ENCODE data around the gene PCDH1.

Gene PCDH1

GRCh38 chr5:141855265-141856036, 22.8 kb downstream of the PCDH1 start:
- no peaks in the 10 kb centered on the region for H3K27me3 ChIP-seq (ENCODE audit: control insufficient read depth, insufficient read depth, low read length)
- no peak for DNase-seq (ENCODE audit: low read depth, low spot score)
- peaks cover 18% of the 10 kb centered on the region for H3K36me3 ChIP-seq (ENCODE audit: control insufficient read depth, insufficient read depth, low read length)
- no peak overlapping the region for H3K27ac ChIP-seq (ENCODE audit: low read length)
- H3K4me3 ChIP-seq (ENCODE audit: low read length), result no peak overlapping the region
- no CpG with 5 or more reads among the region's 8 CpGs for WGBS (ENCODE audit: insufficient coverage, insufficient read length)
- no peaks in the 10 kb centered on the region for H3K9me3 ChIP-seq (ENCODE audit: control insufficient read depth, insufficient read depth, low read length)
- peaks cover 24% of the 10 kb centered on the region for H3K4me1 ChIP-seq (ENCODE audit: control insufficient read depth, insufficient read depth, low read length)

- 100% methylated on average over 1 of the region's 33 CpGs for WGBS (ENCODE audit: insufficient coverage, insufficient read length)
- Histone ChIP-seq H3K4me1 (ENCODE audit: control insufficient read depth, insufficient read depth, low read length) (peaks cover 24% of the 10 kb centered on the region), H3K9me3 (ENCODE audit: control insufficient read depth, insufficient read depth, low read length) (no peaks in the 10 kb centered on the region), H3K27me3 (ENCODE audit: control insufficient read depth, insufficient read depth, low read length) (no peaks in the 10 kb centered on the region), H3K36me3 (ENCODE audit: control insufficient read depth, insufficient read depth, low read length) (peaks cover 18% of the 10 kb centered on the region), H3K4me3 (ENCODE audit: low read length) (no peak overlapping the region), H3K27ac (ENCODE audit: low read length) (no peak overlapping the region)
- no peak for DNase-seq (ENCODE audit: low read depth, low spot score)
Measured at GRCh38 chr5:141853895-141854626, 24.1 kb downstream of the PCDH1 start.

- peaks cover 18% of the 10 kb centered on the region for H3K36me3 ChIP-seq (ENCODE audit: control insufficient read depth, insufficient read depth, low read length)
Measured at GRCh38 chr5:141852448-141852847, 25.8 kb downstream of the PCDH1 start.

GRCh38 chr5:141851195-141851874, 26.9 kb downstream of the PCDH1 start:
- Histone ChIP-seq H3K9me3 (ENCODE audit: control insufficient read depth, insufficient read depth, low read length) (no peaks in the 10 kb centered on the region), H3K4me3 (ENCODE audit: low read length) (no peak overlapping the region), H3K27ac (ENCODE audit: low read length) (no peak overlapping the region), H3K4me1 (ENCODE audit: control insufficient read depth, insufficient read depth, low read length) (peaks cover 24% of the 10 kb centered on the region), H3K27me3 (ENCODE audit: control insufficient read depth, insufficient read depth, low read length) (no peaks in the 10 kb centered on the region), H3K36me3 (ENCODE audit: control insufficient read depth, insufficient read depth, low read length) (peaks cover 15% of the 10 kb centered on the region)
- no CpG with 5 or more reads among the region's 10 CpGs for WGBS (ENCODE audit: insufficient coverage, insufficient read length)
- no peak for DNase-seq (ENCODE audit: low read depth, low spot score)

More at GRCh38 chr5:141852448-141852847, 25.8 kb downstream of the PCDH1 start:
- Histone ChIP-seq H3K27me3 (ENCODE audit: control insufficient read depth, insufficient read depth, low read length) (no peaks in the 10 kb centered on the region), H3K27ac (ENCODE audit: low read length) (no peak overlapping the region), H3K9me3 (ENCODE audit: control insufficient read depth, insufficient read depth, low read length) (no peaks in the 10 kb centered on the region), H3K4me3 (ENCODE audit: low read length) (no peak overlapping the region), H3K4me1 (ENCODE audit: control insufficient read depth, insufficient read depth, low read length) (peaks cover 26% of the 10 kb centered on the region)
- DNase-seq (ENCODE audit: low read depth, low spot score), result no peak
- WGBS (ENCODE audit: insufficient coverage, insufficient read length), result no CpG with 5 or more reads among the region's 3 CpGs

- no peak overlapping the region for H3K27ac ChIP-seq (ENCODE audit: low read length)
- H3K4me1 ChIP-seq (ENCODE audit: control insufficient read depth, insufficient read depth, low read length), result peaks cover 24% of the 10 kb centered on the region
- H3K27me3 ChIP-seq (ENCODE audit: control insufficient read depth, insufficient read depth, low read length), result no peaks in the 10 kb centered on the region
- DNase-seq (ENCODE audit: low read depth, low spot score), result no peak
- peaks cover 12% of the 10 kb centered on the region for H3K36me3 ChIP-seq (ENCODE audit: control insufficient read depth, insufficient read depth, low read length)
- no CpG with 5 or more reads among the region's 10 CpGs for WGBS (ENCODE audit: insufficient coverage, insufficient read length)
- H3K9me3 ChIP-seq (ENCODE audit: control insufficient read depth, insufficient read depth, low read length), result no peaks in the 10 kb centered on the region
- H3K4me3 ChIP-seq (ENCODE audit: low read length), result no peak overlapping the region
Measured at GRCh38 chr5:141850786-141851185, 27.4 kb downstream of the PCDH1 start.

GRCh38 chr5:141850244-141850768, 27.9 kb downstream of the PCDH1 start:
- Histone ChIP-seq H3K4me3 (ENCODE audit: low read length) (peak overlapping the region; percentile 58; the same call in 1 of the 2 replicates), H3K36me3 (ENCODE audit: control insufficient read depth, insufficient read depth, low read length) (peaks cover 8% of the 10 kb centered on the region), H3K4me1 (ENCODE audit: control insufficient read depth, insufficient read depth, low read length) (peaks cover 24% of the 10 kb centered on the region), H3K27ac (ENCODE audit: low read length) (peak overlapping the region; percentile 83), H3K27me3 (ENCODE audit: control insufficient read depth, insufficient read depth, low read length) (no peaks in the 10 kb centered on the region), H3K9me3 (ENCODE audit: control insufficient read depth, insufficient read depth, low read length) (no peaks in the 10 kb centered on the region)
- DNase-seq (ENCODE audit: low read depth, low spot score), result no peak
- no CpG with 5 or more reads among the region's 36 CpGs for WGBS (ENCODE audit: insufficient coverage, insufficient read length)

- Histone ChIP-seq H3K4me3 (ENCODE audit: low read length) (peak overlapping the region; percentile 58; the same call in 1 of the 2 replicates), H3K4me1 (ENCODE audit: control insufficient read depth, insufficient read depth, low read length) (peaks cover 29% of the 10 kb centered on the region), H3K36me3 (ENCODE audit: control insufficient read depth, insufficient read depth, low read length) (0 out of 2 replicates have a peak, but pooled peaks cover 6% of the 10 kb centered on the region), H3K27ac (ENCODE audit: low read length) (peak overlapping the region; percentile 83), H3K9me3 (ENCODE audit: control insufficient read depth, insufficient read depth, low read length) (no peaks in the 10 kb centered on the region), H3K27me3 (ENCODE audit: control insufficient read depth, insufficient read depth, low read length) (no peaks in the 10 kb centered on the region)
- no CpG with 5 or more reads among the region's 73 CpGs for WGBS (ENCODE audit: insufficient coverage, insufficient read length)
- DNase-seq (ENCODE audit: low read depth, low spot score), result no peak
Measured at GRCh38 chr5:141849415-141850243, 28.6 kb downstream of the PCDH1 start.

GRCh38 chr5:141848744-141849414, 29.3 kb downstream of the PCDH1 start:
- DNase-seq (ENCODE audit: low read depth, low spot score), result peak; percentile 85

GRCh38 chr5:141846031-141846430, 32.2 kb downstream of the PCDH1 start:
- Histone ChIP-seq H3K27me3 (ENCODE audit: control insufficient read depth, insufficient read depth, low read length) (no peaks in the 10 kb centered on the region), H3K9me3 (ENCODE audit: control insufficient read depth, insufficient read depth, low read length) (no peaks in the 10 kb centered on the region), H3K27ac (ENCODE audit: low read length) (no peak overlapping the region), H3K4me3 (ENCODE audit: low read length) (no peak overlapping the region), H3K4me1 (ENCODE audit: control insufficient read depth, insufficient read depth, low read length) (peaks cover 30% of the 10 kb centered on the region), H3K36me3 (ENCODE audit: control insufficient read depth, insufficient read depth, low read length) (no peaks in the 10 kb centered on the region)
- WGBS (ENCODE audit: insufficient coverage, insufficient read length), result no CpG with 5 or more reads among the region's 10 CpGs
- no peak for DNase-seq (ENCODE audit: low read depth, low spot score)

More at GRCh38 chr5:141848744-141849414, 29.3 kb downstream of the PCDH1 start:
- no CpG with 5 or more reads among the region's 19 CpGs for WGBS (ENCODE audit: insufficient coverage, insufficient read length)
- Histone ChIP-seq H3K4me1 (ENCODE audit: control insufficient read depth, insufficient read depth, low read length) (peaks cover 28% of the 10 kb centered on the region), H3K27me3 (ENCODE audit: control insufficient read depth, insufficient read depth, low read length) (no peaks in the 10 kb centered on the region), H3K4me3 (ENCODE audit: low read length) (peak overlapping the region; percentile 43; the same call in 1 of the 2 replicates), H3K36me3 (ENCODE audit: control insufficient read depth, insufficient read depth, low read length) (0 out of 2 replicates have a peak, but pooled peaks cover 2% of the 10 kb centered on the region), H3K27ac (ENCODE audit: low read length) (peak overlapping the region; percentile 50), H3K9me3 (ENCODE audit: control insufficient read depth, insufficient read depth, low read length) (no peaks in the 10 kb centered on the region)
